Inferior parietal cortex (tissue), 1 donor: Measurements from ENCODE around the gene HDX.
"Not testable (repeated sequence)": the region's sequence is repeated elsewhere in the genome, so short reads cannot be mapped to it uniquely, and the experiment has no call there.

Experiments used
- DNase-seq: peaks from one replicate; pipeline ENCODE4 v3.0.0-alpha.2; 2016; ENCODE audit errors: extremely low spot score

Gene HDX, protein sequence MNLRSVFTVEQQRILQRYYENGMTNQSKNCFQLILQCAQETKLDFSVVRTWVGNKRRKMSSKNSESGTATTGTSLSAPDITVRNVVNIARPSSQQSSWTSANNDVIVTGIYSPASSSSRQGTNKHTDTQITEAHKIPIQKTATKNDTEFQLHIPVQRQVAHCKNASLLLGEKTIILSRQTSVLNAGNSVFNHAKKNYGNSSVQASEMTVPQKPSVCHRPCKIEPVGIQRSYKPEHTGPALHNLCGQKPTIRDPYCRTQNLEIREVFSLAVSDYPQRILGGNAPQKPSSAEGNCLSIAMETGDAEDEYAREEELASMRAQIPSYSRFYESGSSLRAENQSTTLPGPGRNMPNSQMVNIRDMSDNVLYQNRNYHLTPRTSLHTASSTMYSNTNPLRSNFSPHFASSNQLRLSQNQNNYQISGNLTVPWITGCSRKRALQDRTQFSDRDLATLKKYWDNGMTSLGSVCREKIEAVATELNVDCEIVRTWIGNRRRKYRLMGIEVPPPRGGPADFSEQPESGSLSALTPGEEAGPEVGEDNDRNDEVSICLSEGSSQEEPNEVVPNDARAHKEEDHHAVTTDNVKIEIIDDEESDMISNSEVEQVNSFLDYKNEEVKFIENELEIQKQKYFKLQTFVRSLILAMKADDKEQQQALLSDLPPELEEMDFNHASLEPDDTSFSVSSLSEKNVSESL

DNA sequence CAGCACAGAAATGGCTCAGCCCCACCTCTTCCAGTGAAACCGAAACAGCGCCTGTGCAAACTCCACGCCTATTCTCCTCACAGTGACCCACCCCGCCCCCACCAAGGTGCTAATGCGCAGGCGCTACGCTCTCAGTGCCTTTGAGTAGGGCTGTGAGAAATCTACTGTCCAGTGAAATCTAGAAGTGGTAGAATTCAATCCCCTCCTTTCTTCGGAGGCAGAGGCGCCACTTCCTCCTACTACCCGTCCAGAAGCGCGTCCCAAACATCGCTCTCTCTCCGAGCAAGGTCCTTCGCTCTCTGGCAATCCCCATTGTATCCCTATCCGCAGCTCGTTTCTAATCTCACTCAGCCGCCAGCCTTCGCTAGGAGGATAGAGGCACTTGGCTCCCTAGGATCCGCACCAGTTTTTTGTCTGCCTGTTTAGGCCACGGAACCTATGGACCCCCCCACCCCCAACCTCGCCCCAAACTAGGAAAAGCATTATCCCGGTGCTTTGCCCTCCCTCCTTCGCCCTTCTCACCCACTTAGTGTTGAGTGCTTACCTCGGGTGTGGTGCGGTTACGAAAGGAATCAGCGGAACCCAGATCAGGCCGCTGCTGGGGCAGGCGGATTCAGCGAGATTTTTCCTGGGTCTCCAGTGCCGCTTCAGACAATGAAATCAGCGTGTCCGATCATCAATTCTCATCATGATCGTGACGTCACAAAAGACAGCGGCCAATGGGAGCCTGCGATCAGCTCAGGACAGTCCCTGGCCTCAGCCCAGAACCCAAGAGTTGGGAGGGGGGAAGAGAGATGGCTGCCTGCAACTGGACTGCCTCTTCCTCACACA is at the start of gene HDX:
TSS of gene HDX (minus strand) at position 656 of the 831 bp plus-strand sequence. CDS start 27,056 bp downstream, outside the sequence.
- DNase-seq, result peak; percentile 66

DNA sequence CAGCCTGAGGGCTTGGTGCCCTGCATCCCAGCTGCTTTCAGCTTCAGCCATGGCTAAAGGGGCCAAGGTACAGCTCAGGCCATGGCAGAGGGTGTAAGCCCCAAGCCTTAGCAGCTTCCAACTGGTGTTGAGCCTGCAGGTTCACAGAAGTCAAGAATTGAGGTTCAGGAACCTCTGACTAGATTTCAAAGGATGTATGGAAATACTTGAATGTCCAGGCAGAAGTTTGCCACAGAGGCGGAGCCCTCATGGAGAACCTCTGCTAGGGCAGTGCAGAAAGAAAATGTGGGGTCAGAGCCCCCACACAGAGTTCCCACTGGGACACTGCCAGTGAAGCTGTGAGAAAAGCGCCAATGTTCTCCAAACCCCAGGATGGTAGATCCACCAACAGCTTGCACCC is 39.1 kb upstream of the HDX start:
- not testable (repeated sequence) for DNase-seq

DNA sequence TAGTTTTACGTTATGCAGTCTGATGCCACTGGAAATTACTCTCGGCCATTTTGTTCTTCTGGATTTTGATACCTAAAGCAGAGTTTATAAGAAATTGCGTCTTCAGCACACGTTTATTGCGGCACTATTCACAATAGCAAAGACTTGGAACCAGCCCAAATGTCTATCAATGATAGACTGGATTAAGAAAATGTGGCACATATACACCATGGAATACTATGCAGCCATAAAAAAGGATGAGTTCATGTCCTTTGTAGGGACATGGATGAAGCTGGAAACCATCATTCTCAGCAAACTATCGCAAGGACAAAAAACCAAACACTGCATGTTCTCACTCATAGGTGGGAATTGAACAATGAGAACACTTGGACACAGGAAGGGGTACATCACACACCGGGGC is 35.4 kb upstream of the HDX start:
- DNase-seq, result not testable (repeated sequence)

DNA sequence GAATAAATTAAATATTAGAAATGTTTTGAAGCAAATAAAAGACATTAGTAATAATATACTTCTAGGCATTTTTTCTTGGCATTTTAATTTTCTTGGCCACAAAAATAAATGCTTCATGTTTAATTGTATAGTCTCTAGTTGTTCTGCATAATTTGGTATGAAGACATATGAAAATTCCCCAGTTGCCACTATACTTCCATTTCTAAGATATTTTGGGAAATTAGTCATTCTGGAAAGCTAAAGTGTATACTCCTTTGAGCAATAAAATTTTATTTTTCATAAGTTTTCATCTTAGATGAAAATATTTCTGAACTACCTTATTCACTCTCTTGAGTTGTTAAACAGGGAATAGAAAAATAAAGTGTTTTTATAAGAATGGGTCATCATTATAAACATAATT is 13.8 kb downstream of the HDX start:
- no peak for DNase-seq

DNA sequence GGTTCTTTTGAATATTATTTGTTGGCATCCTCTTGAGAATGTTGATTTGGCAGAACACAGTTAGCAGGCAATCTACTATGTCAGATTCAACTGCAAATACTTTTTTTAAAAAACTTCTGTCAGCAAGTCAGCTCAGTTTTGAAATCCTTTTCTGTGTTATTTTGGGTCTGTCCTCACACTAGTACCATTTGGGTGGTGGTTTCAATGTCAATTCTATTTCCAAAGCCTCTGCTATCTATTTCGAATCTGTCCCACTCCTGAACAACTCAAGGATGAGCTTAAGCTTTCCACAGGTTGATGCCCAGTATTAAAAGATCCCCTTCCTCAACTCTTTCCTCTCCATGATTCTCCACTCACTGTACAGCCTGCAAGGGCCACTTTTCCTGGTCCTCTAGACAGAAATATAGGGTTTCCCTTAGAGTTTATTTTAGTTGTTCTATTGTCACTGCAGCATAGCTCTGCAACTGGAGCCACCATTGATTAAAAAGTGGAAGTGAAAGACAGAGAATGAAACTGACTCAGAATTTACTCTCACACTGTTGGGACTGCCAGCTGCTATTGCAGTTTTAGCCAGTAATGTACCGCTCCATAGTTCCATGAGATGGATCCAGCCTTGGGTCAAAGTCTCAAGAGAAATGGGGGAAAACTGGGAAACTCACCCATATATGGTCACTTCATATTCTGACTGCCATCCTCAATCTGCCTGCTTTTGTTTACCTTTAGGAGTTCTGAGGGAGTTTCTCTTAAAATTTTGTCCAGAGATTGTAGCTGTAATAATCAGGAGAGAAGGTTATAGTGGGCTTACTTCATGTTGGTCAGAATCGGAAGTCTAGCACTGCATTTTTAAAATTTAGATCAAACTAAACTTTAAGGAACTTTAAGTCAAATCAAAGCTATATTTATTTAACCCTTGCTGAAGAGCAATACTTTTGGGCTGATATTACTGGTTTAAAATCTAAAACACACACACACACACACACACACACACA is 14.6 kb downstream of the HDX start:
- no peak for DNase-seq

DNA sequence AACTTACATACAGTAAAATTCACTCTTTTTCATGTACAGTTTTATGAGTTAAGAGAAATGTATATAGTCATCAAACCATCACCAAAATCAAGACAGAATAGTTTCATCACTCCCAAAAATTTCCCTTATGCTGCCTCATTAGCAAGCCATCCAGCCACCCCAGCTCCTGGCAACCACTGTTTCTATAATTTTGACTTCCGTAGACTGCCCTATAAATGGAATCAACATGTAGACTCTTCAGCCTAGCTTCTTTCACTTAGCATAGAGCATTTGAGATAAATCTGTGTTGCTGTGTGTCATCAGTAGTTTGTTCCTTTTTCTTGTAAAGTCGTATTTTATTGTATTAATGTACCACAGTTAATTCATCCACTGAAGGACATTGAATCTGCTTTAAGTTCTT is 23.2 kb downstream of the HDX start:
- no peak for DNase-seq

DNA sequence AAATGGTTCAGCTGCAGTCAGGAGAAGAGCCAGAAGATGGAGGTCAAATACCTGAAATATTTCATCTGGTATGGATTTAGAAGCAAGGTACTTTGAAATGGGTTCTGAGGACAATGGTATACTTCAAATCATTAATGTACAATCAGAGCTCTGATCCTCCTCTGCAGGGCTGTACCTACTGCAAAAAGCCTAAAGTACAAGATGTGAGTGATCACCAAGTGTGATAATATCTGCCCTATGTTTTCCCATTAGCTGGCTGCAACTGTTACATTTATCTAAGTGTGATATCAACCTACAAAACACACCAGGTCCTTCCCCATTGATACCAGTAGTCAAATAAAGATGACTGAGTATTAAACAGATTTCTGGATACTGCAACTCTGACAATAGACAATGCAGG is 25.1 kb downstream of the HDX start:
- no peak for DNase-seq

DNA sequence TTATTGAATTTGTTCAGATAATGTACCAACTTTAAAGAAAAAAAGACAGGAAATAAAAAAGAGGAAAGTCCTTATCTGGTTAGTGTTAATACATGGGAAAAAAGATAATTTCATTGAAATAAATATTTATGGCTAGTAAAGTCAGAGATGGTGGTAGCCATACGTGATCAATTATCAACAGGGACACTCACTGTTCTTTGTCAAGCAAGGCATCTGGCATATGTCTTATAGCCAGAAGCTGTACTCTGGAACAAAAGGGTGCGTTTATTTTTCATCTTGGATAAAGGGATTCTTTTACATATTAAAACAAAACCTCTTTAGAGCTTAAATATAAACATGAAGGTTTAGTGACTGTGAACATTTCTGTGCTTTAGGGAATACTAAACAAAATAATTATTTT is 26.7 kb downstream of the HDX start:
- no peak for DNase-seq

DNA sequence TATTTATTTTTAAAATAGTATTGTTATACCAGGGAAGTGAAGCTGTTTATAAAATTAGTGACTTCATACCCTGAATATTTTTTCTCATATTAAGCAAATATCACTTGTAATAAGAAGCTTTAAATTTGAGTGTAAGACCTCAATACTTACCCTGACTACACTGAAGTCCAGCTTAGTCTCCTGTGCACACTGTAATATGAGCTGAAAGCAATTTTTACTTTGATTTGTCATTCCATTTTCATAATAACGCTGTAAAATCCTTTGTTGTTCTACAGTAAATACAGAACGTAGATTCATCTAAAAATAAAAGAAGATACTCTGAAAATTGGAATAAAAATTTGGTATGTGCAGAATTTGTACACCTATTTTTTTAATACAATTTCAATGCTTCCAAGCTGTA is 27.2 kb downstream of the HDX start:
- DNase-seq, result no peak

DNA sequence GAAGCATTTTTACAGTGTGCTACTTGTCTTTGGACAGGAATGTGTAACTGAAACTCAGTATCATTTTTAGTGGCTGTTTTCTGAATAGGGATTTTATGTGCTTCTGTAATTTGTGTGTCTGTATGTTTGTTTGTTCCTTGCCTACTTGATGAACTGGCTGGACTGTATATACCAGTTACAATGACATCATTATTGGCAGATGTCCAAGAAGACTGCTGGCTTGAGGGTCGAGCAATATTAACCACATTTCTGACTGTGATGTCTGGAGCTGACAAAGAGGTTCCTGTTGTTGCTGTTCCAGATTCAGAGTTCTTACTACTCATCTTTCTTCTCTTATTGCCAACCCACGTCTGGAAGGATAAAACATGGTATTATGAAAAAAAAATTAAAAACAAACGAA is 33.0 kb downstream of the HDX start:
- no peak for DNase-seq

DNA sequence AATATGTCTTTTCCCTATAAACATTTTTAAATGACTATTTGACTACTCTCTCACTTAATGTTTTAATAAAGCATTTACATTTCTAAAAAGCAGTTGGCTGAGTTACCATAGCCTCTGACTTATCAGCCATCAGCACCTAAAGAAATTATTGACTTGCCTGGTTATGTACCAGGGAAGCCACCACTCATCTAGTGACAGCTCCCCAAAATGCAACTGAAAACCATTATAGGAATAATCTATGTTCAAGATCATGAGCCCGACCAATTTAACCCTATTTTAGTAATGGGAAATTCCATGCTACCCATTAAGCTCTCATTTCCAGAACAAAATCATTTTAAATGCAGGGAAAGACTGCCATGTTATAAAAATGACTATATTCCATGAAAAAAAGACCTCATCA is 34.4 kb downstream of the HDX start:
- DNase-seq, result no peak

DNA sequence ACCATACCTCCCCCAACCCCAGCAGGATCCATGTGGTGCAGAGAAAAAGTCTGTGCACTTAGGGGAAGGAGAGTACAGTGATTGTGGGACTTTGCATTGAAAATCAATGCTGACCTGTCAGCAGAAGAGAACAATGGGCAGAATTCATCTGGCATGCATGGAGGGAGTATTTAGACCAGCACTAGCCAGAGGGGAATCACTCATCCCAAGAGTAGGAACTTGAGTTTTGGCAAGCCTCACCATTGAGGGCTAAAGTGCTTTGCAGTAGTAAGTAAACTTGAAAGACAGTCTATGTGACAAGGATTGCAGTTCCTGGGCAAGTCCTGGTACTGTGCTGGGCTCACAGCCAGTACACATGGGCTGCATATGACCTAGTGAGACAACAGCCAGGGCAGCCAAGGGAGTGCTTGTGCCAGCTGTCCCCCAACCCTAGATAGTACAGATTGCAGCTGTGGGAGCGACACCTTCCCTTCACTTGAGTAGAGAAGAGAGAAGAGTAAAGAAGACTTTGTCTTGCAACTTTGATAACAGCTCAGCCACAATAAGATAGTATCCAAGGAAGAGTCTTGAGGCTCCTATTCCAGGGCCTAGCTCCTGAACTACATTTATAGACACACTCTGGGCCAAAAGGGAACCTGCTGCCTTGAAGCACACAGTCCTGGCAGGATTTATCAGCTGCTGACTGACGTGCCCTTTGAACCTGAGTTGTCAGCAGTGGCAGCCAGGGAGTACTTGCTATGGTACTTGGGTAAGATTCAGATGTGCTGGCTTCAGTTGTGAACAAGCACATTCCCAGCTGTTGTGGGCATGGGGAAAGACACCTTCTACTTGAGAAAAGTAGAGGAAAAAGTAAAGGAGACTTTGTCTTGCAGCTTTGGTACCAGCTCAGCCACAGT is 48.7 kb downstream of the HDX start:
- no peak for DNase-seq

DNA sequence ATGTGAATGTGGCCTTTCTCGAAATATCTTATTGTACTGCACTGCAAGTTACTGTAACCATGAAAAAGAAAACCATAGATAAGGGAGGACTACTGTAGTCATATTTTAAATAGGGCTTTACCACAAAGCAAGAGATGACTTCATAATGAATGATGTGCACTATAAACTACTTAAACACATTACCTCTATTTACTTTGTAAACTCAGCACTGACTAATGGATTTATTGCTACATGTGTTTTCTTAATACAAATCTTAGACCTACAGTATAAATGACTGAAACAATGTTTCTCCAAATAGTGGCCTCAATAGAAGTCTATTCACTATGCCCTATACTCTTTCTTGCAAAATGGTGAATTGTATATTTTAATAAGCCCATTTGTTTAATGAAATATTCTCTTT is 61.1 kb downstream of the HDX start:
- DNase-seq, result no peak

DNA sequence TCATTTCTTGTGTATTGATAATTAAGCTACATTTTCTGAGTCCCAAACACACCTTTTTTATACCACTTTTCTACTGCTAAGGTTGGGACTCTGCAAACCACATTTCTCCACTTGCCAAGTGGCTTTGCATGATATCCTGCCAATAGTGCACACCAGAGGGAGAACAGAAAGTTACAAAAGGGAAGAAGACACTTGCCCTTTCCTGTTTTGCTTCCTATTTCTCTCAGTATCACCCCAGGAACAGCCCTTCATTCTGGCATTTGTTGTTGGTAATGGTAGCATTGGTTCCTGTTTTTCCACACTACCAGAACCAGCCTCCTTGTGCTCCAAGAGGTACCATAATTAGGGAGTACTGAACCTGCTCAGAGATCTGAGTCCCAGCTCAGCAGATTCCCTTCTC is 87.1 kb downstream of the HDX start:
- no peak for DNase-seq

DNA sequence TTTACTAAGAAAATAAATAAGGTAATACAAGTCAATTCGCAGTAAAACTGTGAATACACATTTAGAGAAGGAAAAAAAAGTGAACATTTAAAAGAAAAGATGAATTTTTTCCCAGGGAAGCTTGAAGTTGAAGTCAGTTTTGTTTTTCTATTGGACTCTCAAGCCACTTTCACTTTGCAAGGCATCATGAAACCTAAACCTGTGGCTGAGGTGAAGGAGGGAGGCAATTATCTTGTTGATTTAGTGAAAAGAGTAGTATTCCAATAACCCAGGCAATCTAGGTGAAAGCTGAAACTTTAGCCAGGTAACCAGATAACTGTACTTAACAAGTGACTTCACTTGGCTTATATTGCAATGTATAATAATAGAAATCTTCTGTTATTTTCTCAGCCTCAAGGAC is 138.6 kb downstream of the HDX start:
- no peak for DNase-seq

DNA sequence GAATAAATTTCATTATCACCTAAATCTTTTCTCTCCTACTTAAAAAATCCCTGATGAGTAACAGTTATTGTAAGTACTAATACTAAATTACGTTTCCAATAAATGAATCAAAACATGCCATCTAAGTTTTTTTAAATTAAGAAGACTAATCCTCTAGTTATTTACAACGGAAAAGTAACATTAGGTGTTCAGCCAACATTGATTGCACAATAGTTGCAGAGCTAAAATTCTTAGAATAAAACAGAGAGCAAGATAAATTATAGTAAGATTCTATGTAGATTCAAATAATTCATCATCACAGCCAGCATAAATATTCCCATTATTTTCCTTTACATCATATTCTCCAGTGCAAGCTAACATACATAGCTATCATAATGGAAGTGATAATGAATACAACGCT is 139.2 kb downstream of the HDX start:
- DNase-seq, result no peak

DNA sequence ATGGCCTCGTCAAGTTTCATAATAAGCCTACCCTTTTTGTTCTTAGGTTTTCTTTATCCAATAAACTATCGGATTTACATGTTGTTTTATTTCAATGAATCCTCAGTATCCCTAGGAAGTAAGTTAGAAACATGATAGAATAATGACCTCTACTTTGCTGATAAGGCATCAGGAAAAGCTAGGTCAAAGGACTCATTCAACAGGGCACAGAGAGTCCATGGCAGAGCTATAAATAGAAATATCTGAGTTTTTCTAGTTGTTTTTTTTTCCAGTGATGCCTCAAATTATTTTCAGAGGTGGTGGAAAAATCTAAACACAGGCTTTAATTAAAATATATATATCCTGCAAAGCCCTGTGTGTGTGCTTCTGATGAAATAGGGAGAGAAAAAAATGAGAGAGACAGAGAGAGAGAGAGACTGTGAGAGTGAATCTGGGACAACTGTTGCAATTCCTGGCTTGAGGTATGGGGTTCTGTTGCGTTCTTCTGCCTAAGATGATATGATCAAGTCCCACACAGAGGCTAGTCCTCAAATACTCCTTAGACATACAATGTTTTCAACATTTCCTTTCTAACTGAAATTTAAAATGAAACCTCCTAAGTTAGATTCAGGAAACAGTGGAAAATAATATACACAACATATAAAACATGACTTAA is 139.9 kb downstream of the HDX start:
- no peak for DNase-seq

DNA sequence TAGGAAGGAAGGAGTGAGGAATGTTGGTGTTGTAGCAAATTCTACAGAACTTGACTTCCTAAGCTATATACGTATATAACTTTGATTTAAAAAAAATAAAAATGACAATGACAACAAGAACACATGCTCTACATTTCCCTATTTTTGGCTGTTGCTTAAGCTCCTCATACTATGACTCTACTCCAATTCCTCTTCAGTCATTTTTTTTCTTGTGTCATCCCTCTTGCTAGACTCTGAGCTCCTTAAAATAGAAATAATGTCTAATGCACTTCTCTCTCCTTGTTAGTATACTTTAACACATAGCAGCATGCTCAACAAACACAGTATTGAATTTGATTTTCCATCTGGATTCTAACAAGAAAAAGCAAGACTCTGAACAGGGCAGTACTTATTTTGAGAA is 144.0 kb downstream of the HDX start:
- no peak for DNase-seq

DNA sequence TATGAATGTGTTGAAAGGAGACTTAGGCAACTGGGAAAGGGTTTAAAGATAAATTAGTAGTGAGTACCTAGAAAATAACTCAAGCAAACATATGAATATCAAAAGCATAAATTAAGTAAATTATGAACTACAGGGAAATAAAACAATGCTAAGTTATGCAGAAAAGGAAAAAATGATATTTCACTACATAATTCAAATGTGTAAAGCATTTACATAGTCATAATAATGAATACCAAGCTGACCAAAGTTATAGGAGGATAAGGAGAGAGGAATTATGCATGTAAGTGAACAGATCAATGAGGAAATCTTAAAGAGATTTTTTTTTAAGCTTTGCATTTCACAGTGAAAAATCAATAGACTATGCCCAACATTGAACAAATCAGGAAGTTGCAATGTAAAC is 145.0 kb downstream of the HDX start:
- DNase-seq, result no peak

DNA sequence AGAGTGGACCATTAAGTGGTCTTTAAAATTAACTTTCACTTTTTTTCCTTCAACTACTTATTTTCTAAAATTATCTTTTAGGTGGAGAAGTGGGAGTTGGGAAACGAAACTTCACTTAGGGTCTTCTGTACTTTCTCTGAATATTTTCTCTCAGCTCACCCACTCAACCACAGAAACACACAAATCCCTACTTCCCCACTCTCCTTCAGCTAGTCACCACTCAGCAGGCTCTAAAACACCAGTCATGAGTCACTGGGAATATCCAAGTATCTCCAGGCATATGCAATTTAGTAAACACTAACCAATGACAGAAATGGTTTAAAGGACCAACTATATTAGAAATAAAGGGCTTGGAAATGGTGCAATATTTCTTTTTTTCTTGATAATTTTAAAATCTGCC is 161.3 kb downstream of the HDX start:
- no peak for DNase-seq
